GM12878 (cell line): Measurements from ENCODE around the gene CASP8AP2. TPM values are rescaled to one million over a fixed set of nuclear protein-coding genes. Genes with fewer than 3 reads are reported as not detected.

Experiments
- ATAC-seq: fragments of 200-7000 bp; cut with Tn5 transposase; 3 replicates; pipeline ENCODE4 v1.9.1; 2020; ENCODE audit warnings: mild to moderate bottlenecking, moderate library complexity
- BruUV-seq: library from RNA; stranded (reverse); fragments of 400-500 nt; replicated peaks from 2 replicates; lab custom pipeline; 2021; lab: Mats Ljungman, UMichigan
- CTCF ChIA-PET: fragments of 300-600 bp; sonication (Branson Sonifier 250); formaldehyde crosslinking; extraction: SDS; loops from one replicate; lab custom pipeline; 2021; ENCODE audit warnings: inconsistent platforms; lab: Yijun Ruan, JAX
- POLR2A ChIA-PET: fragments of 350-600 bp; formaldehyde crosslinking; extraction: SDS; loops from one replicate; lab custom pipeline; 2021; ENCODE audit warnings: inconsistent platforms; lab: Charles Lee
- RAD21 ChIA-PET: fragments of 300-600 bp; sonication (Branson Sonifier 250); formaldehyde crosslinking; loops from one replicate; lab custom pipeline; 2023; ENCODE audit warnings: antibody characterized with exemption; ENCODE audit not compliant: unreplicated experiment; lab: Charles Lee
- SMC1A ChIA-PET: fragments of 300-600 bp; sonication (Branson Sonifier 250); formaldehyde crosslinking; loops from one replicate; lab custom pipeline; 2023; ENCODE audit not compliant: unreplicated experiment, uncharacterized antibody; lab: Charles Lee
- DNase-seq: peaks from one replicate; pipeline ENCODE4 v3.0.0-alpha.2; 2011; ENCODE audit warnings: low read depth, low spot score
- FAIRE-seq: peaks from 3 replicates; lab custom pipeline; 2011; peaks lifted over from hg19 to GRCh38; lab: Jason Lieb, UNC
- H2AFZ ChIP-seq: 2 replicates; pipeline ENCODE4 v1.6.0; 2011; ENCODE audit warnings: low read depth, low read length, control low read depth; ENCODE audit not compliant: control insufficient read depth
- H3K27ac ChIP-seq: 2 replicates; pipeline ENCODE4 v1.5.1; 2011; ENCODE audit warnings: control low read depth; ENCODE audit not compliant: control insufficient read depth, insufficient read depth
- H3K27me3 ChIP-seq, 2 experiments: replicated peaks in 1 of 2; 2 replicates each; pipeline versions ENCODE4 v1.6.0 to v1.6.1; 2011; ENCODE audit warnings: low read length in 1 of 2; ENCODE audit not compliant: control insufficient read depth in 2 of 2, insufficient read depth in 2 of 2
- H3K36me3 ChIP-seq, 2 experiments: 2 replicates each; pipeline ENCODE4 v1.5.1; 2011; ENCODE audit warnings: low read length in 1 of 2; ENCODE audit not compliant: control insufficient read depth in 2 of 2, insufficient read depth in 2 of 2
- H3K4me1 ChIP-seq: 2 replicates; pipeline ENCODE4 v1.6.1; 2011; ENCODE audit warnings: mild to moderate bottlenecking, low read length, moderate library complexity, mixed read lengths; ENCODE audit not compliant: control insufficient read depth, insufficient read depth
- H3K4me2 ChIP-seq: 2 replicates; pipeline ENCODE4 v1.6.0; 2011; ENCODE audit warnings: control low read depth; ENCODE audit not compliant: control insufficient read depth, insufficient read depth
- H3K4me3 ChIP-seq: fragments of 200-600 bp; sonication (generic); 2 replicates; pipeline ENCODE4 v1.5.1; 2016
- H3K79me2 ChIP-seq: 2 replicates; pipeline ENCODE4 v1.6.0; 2011; ENCODE audit warnings: low read length; ENCODE audit not compliant: control insufficient read depth, insufficient read depth
- H3K9ac ChIP-seq: 2 replicates; pipeline ENCODE4 v1.8.0; 2011; ENCODE audit warnings: low read length, control low read depth, mixed read lengths; ENCODE audit not compliant: control insufficient read depth, insufficient read depth
- H3K9me3 ChIP-seq: replicated peaks from 3 replicates; pipeline ENCODE4 v1.5.1; 2011; ENCODE audit warnings: mild to moderate bottlenecking, low read length; ENCODE audit not compliant: control insufficient read depth, insufficient read depth
- H4K20me1 ChIP-seq: 2 replicates; pipeline ENCODE4 v1.6.0; 2011; ENCODE audit not compliant: control insufficient read depth, insufficient read depth
- ASH2L ChIP-seq: fragments of 300-600, 200-600 bp; sonication (generic); IDR thresholded peaks from 2 replicates; pipeline ENCODE4 v1.6.1; 2017; ENCODE audit warnings: low read depth, mild to moderate bottlenecking, borderline replicate concordance
- ATF3 ChIP-seq: IDR thresholded peaks from 2 replicates; pipeline ENCODE4 v1.6.1; 2011; ENCODE audit warnings: low read depth, mild to moderate bottlenecking, low read length, moderate library complexity, borderline replicate concordance; ENCODE audit errors: extremely low read depth
- ESRRA ChIP-seq: IDR thresholded peaks from 2 replicates; pipeline ENCODE4 v1.6.1; 2012; ENCODE audit warnings: mild to moderate bottlenecking, low read length, improper control_type of control experiment
- HSF1 ChIP-seq: fragments of 150-350 bp; IDR thresholded peaks from 2 replicates; pipeline ENCODE4 v1.6.1; 2014; ENCODE audit warnings: mild to moderate bottlenecking, low read depth, low read length
- JUND ChIP-seq: IDR thresholded peaks from 2 replicates; pipeline ENCODE4 v1.6.1; 2012; ENCODE audit warnings: low read depth, mild to moderate bottlenecking, low read length, improper control_type of control experiment, moderate library complexity
- KAT2A ChIP-seq: conservative IDR thresholded peaks from 2 replicates; pipeline ENCODE4 v1.6.1; 2011; ENCODE audit warnings: low read depth, low read length; ENCODE audit not compliant: control insufficient read depth
- MTA2 ChIP-seq: fragments of 450-650 bp; IDR thresholded peaks from 2 replicates; pipeline ENCODE4 v1.6.1; 2016; ENCODE audit warnings: low read depth, mild to moderate bottlenecking, moderate library complexity
- NRF1 ChIP-seq: conservative IDR thresholded peaks from 2 replicates; pipeline ENCODE4 v1.6.1; 2011; ENCODE audit warnings: mild to moderate bottlenecking, low read depth, low read length, improper control_type of control experiment
- POLR2AphosphoS5 ChIP-seq: IDR thresholded peaks from 2 replicates; pipeline ENCODE4 v1.6.1; 2011; ENCODE audit warnings: mild to moderate bottlenecking, low read length, inconsistent platforms
- RCOR1 ChIP-seq: conservative IDR thresholded peaks from 2 replicates; pipeline ENCODE4 v1.6.1; 2012; ENCODE audit warnings: low read depth, low read length, improper control_type of control experiment
- REST ChIP-seq: IDR thresholded peaks from 2 replicates; pipeline ENCODE4 v1.6.1; 2012; ENCODE audit warnings: mild to moderate bottlenecking, low read depth, low read length
- RUNX3 ChIP-seq: IDR thresholded peaks from 2 replicates; pipeline ENCODE4 v1.6.1; 2012; ENCODE audit warnings: low read length, inconsistent platforms
- SREBF2 ChIP-seq: IDR thresholded peaks from 2 replicates; pipeline ENCODE4 v1.6.1; 2012; ENCODE audit warnings: mild to moderate bottlenecking, low read length
- TCF7 ChIP-seq: IDR thresholded peaks from 2 replicates; pipeline ENCODE4 v1.6.1; 2014; ENCODE audit warnings: antibody characterized with exemption, borderline replicate concordance
- WGBS: methylation state at CpG from one replicate; pipeline ENCODE4 v1.1.6; 2016; ENCODE audit warnings: low lambda C conversion rate; ENCODE audit not compliant: insufficient replicate concordance, insufficient coverage; ENCODE audit errors: missing lambda C conversion rate; 5-methylcytosine and 5-hydroxymethylcytosine counted together
- in situ Hi-C: fragments of 300-500 bp; cut with MboI; formaldehyde crosslinking; loops from 9 replicates; pipeline ENCODE4 v1.14.3; 2018; ENCODE audit warnings: mixed read lengths
- intact Hi-C: fragments of 100-400 bp; cut with micrococcal nuclease; formaldehyde crosslinking; loops from one replicate; pipeline ENCODE4 v1.14.2; 2022; ENCODE audit not compliant: unreplicated experiment
- polyA plus RNA-seq, 11 experiments: library from polyadenylated mRNA; depleted of rRNA in 4 of 11; unstranded in 6 of 11; stranded (reverse) in 5 of 11; fragments of >200 nt; fragmentation: Nextera tagmentation in 4 of 11; fragmentation: Illumina TruSeq in 1 of 11; extraction: Ambion mirVana in 4 of 11; extraction: Trizol in 1 of 11; gene quantifications; 1 replicate in 1 of 11; 2 replicates in 10 of 11; pipeline versions ENCODE4 v1.2.1 to v1.2.3, GENCODE V29; 2011 to 2016; ENCODE audit warnings: inconsistent platforms in 2 of 11, missing spikeins in 2 of 11, low read depth in 1 of 11
- total RNA-seq, 4 experiments: library from RNA; depleted of rRNA in 3 of 4; stranded (reverse); fragments of >200 nt in 3 of 4; fragmentation: Illumina TruSeq in 1 of 4; extraction: Trizol in 1 of 4; gene quantifications; 2 replicates each; pipeline versions ENCODE4 v1.2.1 to v1.2.3, GENCODE V29; 2013 to 2021

The CASP8AP2 gene
- total and polyA plus RNA-seq, 10 of the 15 experiments (the other 5 are each of a cell fraction or from before 2014, with no cell fraction given): 11.1 to 28.7 (median 17.1) TPM

- RAD21 ChIA-PET: interaction anchor here (0.6 kb wide), 1 partner anchor 24 kb away, joined by 3 read pairs; no protein-coding TSS in a partner anchor
- SMC1A ChIA-PET: no interaction called here
- H3K4me2 ChIP-seq: no peak overlapping the region
- no peak overlapping the region for H3K4me3 ChIP-seq
- no peak overlapping the region for H3K27ac ChIP-seq
- in situ Hi-C loops (no loop called here), intact Hi-C loops (no loop called here)
- TF ChIP-seq RCOR1 (no peak), MTA2 (no peak), ASH2L (no peak), REST (no peak), NRF1 (no peak), KAT2A (no peak), ATF3 (no peak), SREBF2 (no peak), JUND (no peak), RUNX3 (no peak), HSF1 (no peak), POLR2AphosphoS5 (no peak), ESRRA (no peak), TCF7 (no peak)
- 62% methylated on average over 7 of the region's 7 CpGs for WGBS
- POLR2A ChIA-PET: no interaction called here
- BruUV-seq: no TSS peak
- H3K36me3 ChIP-seq: peaks cover 3 to 31% of the 10 kb centered on the region in 2 experiments
- H3K9me3 ChIP-seq: no peaks in the 10 kb centered on the region; the same call in 2 of the 3 replicates
- no peaks in the 10 kb centered on the region for H3K79me2 ChIP-seq
- no peaks in the 10 kb centered on the region for H4K20me1 ChIP-seq
- H3K4me1 ChIP-seq: no peaks in the 10 kb centered on the region
- no peaks in the 10 kb centered on the region for H3K27me3 ChIP-seq
- H2AFZ ChIP-seq: no peak overlapping the region
- no peak for DNase-seq
- H3K9ac ChIP-seq: no peak overlapping the region
- CTCF ChIA-PET: interaction anchor here (0.6 kb wide), 1 partner anchor 31 kb away, joined by 3 read pairs; no protein-coding TSS in a partner anchor
- FAIRE-seq: no peak
- no peak for ATAC-seq
These were observed 41.9 kb upstream of the CASP8AP2 start for GRCh38 chr6:89787660-89788328.
